Uterus (tissue), 4 donors: ENCODE data around the gene TOP3B. TPM values are rescaled to one million over a fixed set of nuclear protein-coding genes. Genes with fewer than 3 reads are reported as not detected.

Source experiments
- DNase-seq, 2 donors: peaks; one replicate each; pipeline ENCODE4 v3.0.0-alpha.2; 2019 to 2020
- H3K27ac ChIP-seq, 2 donors: fragments of 200-600 bp; sonication (generic); 1 replicate in 1 of 2; 2 replicates in 1 of 2; pipeline ENCODE4 v1.5.1; 2016 to 2018
- H3K27me3 ChIP-seq, 2 donors: fragments of 200-600 bp; sonication (generic); one replicate each; pipeline ENCODE4 v1.5.1; 2018 to 2019; ENCODE audit warnings: control low read depth in 1 of 2
- H3K36me3 ChIP-seq, 2 donors: fragments of 200-600 bp; sonication (generic); one replicate each; pipeline ENCODE4 v1.5.1; 2019; ENCODE audit warnings: control low read depth in 1 of 2
- H3K4me1 ChIP-seq, 2 donors: fragments of 200-600 bp; sonication (generic); one replicate each; pipeline ENCODE4 v1.5.1; 2018 to 2019; ENCODE audit warnings: control low read depth in 1 of 2
- H3K4me3 ChIP-seq, 2 donors: fragments of 200-600 bp; sonication (generic); 1 replicate in 1 of 2; 2 replicates in 1 of 2; pipeline ENCODE4 v1.5.1; 2018 to 2019; ENCODE audit warnings: mild to moderate bottlenecking in 1 of 2
- H3K9me3 ChIP-seq, 2 donors: fragments of 200-600 bp; sonication (generic); one replicate each; pipeline ENCODE4 v1.5.1; 2019; ENCODE audit warnings: control low read depth in 1 of 2
- CTCF ChIP-seq, 4 experiments: fragments of 200-600 bp in 2 of 4; fragments of 450-650 bp in 2 of 4; sonication (generic) in 2 of 4; IDR thresholded peaks; one replicate each; pipeline ENCODE4 v1.5.1; 2016 to 2019; ENCODE audit warnings: antibody characterized with exemption in 4 of 4, mild to moderate bottlenecking in 2 of 4, moderate library complexity in 1 of 4
- POLR2A ChIP-seq, 2 donors: fragments of 450-650 bp; IDR thresholded peaks; one replicate each; pipeline ENCODE4 v1.6.1; 2016; ENCODE audit warnings: antibody characterized with exemption in 2 of 2, mild to moderate bottlenecking in 1 of 2, moderate library complexity in 1 of 2
- intact Hi-C: fragments of 100-400 bp; cut with DNase I; formaldehyde crosslinking; loops from one replicate; pipeline ENCODE4 v1.15.1; 2023; ENCODE audit warnings: low total_unique reads
- total RNA-seq, 4 donors: library from RNA; depleted of rRNA in 3 of 4; stranded (reverse); fragments of >200 nt in 3 of 4; gene quantifications; one replicate each; pipeline versions ENCODE4 v1.1.0 to v1.2.4, GENCODE V29; 2014 to 2023
- donor health status: DM: yes; HTN: yes; CAD: no.

Gene TOP3B
- total RNA-seq, 4 donors from 2014 or later: 6.2 to 36.4 (median 20.9) TPM

- H3K27me3 ChIP-seq: no peaks in the 10 kb centered on the region
- H3K27ac ChIP-seq: no peak overlapping the region
- DNase-seq: no peak
- H3K9me3 ChIP-seq: no peaks in the 10 kb centered on the region
- TF ChIP-seq POLR2A (IDR thresholded peaks at IDR 0.05): no peak
- no peak for TF ChIP-seq CTCF (IDR thresholded peaks at IDR 0.05)
- H3K4me3 ChIP-seq: no peak overlapping the region
- intact Hi-C loops: no loop called here
- no peaks in the 10 kb centered on the region for H3K36me3 ChIP-seq
- no peaks in the 10 kb centered on the region for H3K4me1 ChIP-seq
These were observed 21.3 kb downstream of the TOP3B start for GRCh38 chr22:21961127-21961867.

- Histone ChIP-seq H3K36me3 (no peaks in the 10 kb centered on the region), H3K27ac (no peak overlapping the region), H3K4me3 (no peak overlapping the region), H3K27me3 (no peaks in the 10 kb centered on the region), H3K9me3 (no peaks in the 10 kb centered on the region), H3K4me1 (no peaks in the 10 kb centered on the region)
- intact Hi-C loops: no loop called here
- TF ChIP-seq POLR2A (IDR thresholded peaks at IDR 0.05) (no peak), CTCF (IDR thresholded peaks at IDR 0.05) (no peak)
- DNase-seq: no peak
These were observed 22.1 kb downstream of the TOP3B start for GRCh38 chr22:21960200-21961126.

- TF ChIP-seq CTCF (IDR thresholded peaks at IDR 0.05) (no peak), POLR2A (IDR thresholded peaks at IDR 0.05) (no peak)
- intact Hi-C loops: no loop called here
- Histone ChIP-seq H3K27ac (no peak overlapping the region), H3K27me3 (no peaks in the 10 kb centered on the region), H3K4me1 (no peaks in the 10 kb centered on the region), H3K9me3 (no peaks in the 10 kb centered on the region), H3K4me3 (no peak overlapping the region), H3K36me3 (no peaks in the 10 kb centered on the region)
- DNase-seq: no peak
These were observed 23.1 kb downstream of the TOP3B start for GRCh38 chr22:21959274-21960074.

GRCh38 chr22:21958360-21959273 lies 24.0 kb downstream of the TOP3B start:
- no peaks in the 10 kb centered on the region for H3K36me3 ChIP-seq
- no peak overlapping the region for H3K4me3 ChIP-seq
- no peaks in the 10 kb centered on the region for H3K4me1 ChIP-seq
- no peak for DNase-seq
- H3K27me3 ChIP-seq: no peaks in the 10 kb centered on the region
- no peak for TF ChIP-seq POLR2A (IDR thresholded peaks at IDR 0.05)
- no peaks in the 10 kb centered on the region for H3K9me3 ChIP-seq
- intact Hi-C loops: no loop called here
- H3K27ac ChIP-seq: no peak overlapping the region
